Measurements from ENCODE around the gene FMNL2.

Gene FMNL2

GRCh38 chr2:152549423-152549822 is 214.4 kb downstream of the FMNL2 start:
- no peak for TF ChIP-seq CTCF (IDR thresholded peaks at IDR 0.05; ENCODE audit: low read length, missing control alignments)
- no peak overlapping the region for H3K4me3 ChIP-seq (replicated peaks; ENCODE audit: low read depth, low read length)
- DNase-seq (ENCODE audit: low read depth), result no peak

GRCh38 chr2:152550386-152550785 is 215.4 kb downstream of the FMNL2 start:
- DNase-seq (ENCODE audit: low read depth), result no peak
- TF ChIP-seq CTCF (IDR thresholded peaks at IDR 0.05; ENCODE audit: low read length, missing control alignments), result no peak
- H3K4me3 ChIP-seq (replicated peaks; ENCODE audit: low read depth, low read length), result no peak overlapping the region

GRCh38 chr2:152552888-152553287 is 217.9 kb downstream of the FMNL2 start:
- H3K4me3 ChIP-seq (replicated peaks; ENCODE audit: low read depth, low read length), result no peak overlapping the region
- no peak for DNase-seq (ENCODE audit: low read depth)
- TF ChIP-seq CTCF (IDR thresholded peaks at IDR 0.05; ENCODE audit: low read length, missing control alignments), result no peak

GRCh38 chr2:152553518-152553917 is 218.5 kb downstream of the FMNL2 start:
- no peak for DNase-seq (ENCODE audit: low read depth)

GRCh38 chr2:152555048-152555447 is 220.1 kb downstream of the FMNL2 start:
- peak; percentile 35 for DNase-seq (ENCODE audit: low read depth)
- no peak overlapping the region for H3K4me3 ChIP-seq (replicated peaks; ENCODE audit: low read depth, low read length)
- TF ChIP-seq CTCF (IDR thresholded peaks at IDR 0.05; ENCODE audit: low read length, missing control alignments), result peak; percentile 49

More at GRCh38 chr2:152553518-152553917, 218.5 kb downstream of the FMNL2 start:
- TF ChIP-seq CTCF (IDR thresholded peaks at IDR 0.05; ENCODE audit: low read length, missing control alignments), result no peak
- no peak overlapping the region for H3K4me3 ChIP-seq (replicated peaks; ENCODE audit: low read depth, low read length)

- no peak for TF ChIP-seq CTCF (IDR thresholded peaks at IDR 0.05; ENCODE audit: low read length, missing control alignments)
- no peak overlapping the region for H3K4me3 ChIP-seq (replicated peaks; ENCODE audit: low read depth, low read length)
- DNase-seq (ENCODE audit: low read depth), result no peak
Measured at GRCh38 chr2:152556506-152556905, 221.5 kb downstream of the FMNL2 start.

GRCh38 chr2:152557273-152557888 is 222.4 kb downstream of the FMNL2 start:
- TF ChIP-seq CTCF (IDR thresholded peaks at IDR 0.05; ENCODE audit: low read length, missing control alignments), result no peak
- no peak overlapping the region for H3K4me3 ChIP-seq (replicated peaks; ENCODE audit: low read depth, low read length)
- DNase-seq (ENCODE audit: low read depth), result no peak

Data from fibroblast of pulmonary artery (primary cell).